Measurements from ENCODE around the gene IGSF8.

DNA sequence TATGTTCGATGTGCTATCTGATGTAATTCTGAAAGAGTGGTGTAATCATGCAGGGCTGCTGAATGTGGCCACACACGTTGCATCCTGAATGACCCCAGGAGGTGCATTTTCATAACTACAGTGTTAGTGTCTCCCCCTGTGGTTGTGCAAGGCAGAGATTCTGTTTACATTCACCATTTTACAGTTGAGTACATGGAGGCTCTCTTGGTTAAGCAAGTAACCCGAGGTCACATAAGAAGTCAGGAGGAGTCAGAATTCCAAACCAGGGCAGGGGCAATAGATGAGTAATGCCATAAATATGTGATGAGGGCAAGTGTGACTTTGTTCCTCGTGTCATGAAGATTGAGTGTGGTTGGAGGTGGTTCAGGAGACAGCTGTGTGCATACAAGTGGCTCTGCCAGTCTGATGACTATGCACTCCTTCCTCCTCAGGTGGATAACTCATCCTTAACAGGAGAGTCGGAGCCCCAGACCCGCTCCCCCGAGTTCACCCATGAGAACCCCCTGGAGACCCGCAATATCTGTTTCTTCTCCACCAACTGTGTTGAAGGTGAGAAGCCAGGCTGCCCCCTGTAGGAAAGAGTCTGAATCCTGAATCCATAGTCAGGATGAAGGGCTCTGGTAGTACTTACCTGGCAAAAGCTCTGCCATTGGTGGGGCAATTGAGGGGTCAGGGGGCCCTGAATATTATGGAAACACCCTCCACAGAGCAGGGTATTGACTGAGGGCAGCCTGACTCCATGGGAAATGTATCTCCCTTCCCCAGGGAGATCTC, 26.5 kb upstream of the IGSF8 start:
- TF ChIP-seq, protein P1, sequence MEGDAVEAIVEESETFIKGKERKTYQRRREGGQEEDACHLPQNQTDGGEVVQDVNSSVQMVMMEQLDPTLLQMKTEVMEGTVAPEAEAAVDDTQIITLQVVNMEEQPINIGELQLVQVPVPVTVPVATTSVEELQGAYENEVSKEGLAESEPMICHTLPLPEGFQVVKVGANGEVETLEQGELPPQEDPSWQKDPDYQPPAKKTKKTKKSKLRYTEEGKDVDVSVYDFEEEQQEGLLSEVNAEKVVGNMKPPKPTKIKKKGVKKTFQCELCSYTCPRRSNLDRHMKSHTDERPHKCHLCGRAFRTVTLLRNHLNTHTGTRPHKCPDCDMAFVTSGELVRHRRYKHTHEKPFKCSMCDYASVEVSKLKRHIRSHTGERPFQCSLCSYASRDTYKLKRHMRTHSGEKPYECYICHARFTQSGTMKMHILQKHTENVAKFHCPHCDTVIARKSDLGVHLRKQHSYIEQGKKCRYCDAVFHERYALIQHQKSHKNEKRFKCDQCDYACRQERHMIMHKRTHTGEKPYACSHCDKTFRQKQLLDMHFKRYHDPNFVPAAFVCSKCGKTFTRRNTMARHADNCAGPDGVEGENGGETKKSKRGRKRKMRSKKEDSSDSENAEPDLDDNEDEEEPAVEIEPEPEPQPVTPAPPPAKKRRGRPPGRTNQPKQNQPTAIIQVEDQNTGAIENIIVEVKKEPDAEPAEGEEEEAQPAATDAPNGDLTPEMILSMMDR (IDR thresholded peaks at IDR 0.05; ENCODE audit: low read depth, low read length, poor library complexity, severe bottlenecking), result peak; percentile 8
- no peak for TF ChIP-seq EZH2phosphoT487 (IDR thresholded peaks at IDR 0.05; ENCODE audit: borderline replicate concordance, low read length)
